ENCODE measurements around the gene LRRC56. TPM values are rescaled to one million over a fixed set of nuclear protein-coding genes. Genes with fewer than 3 reads are reported as not detected.

The LRRC56 gene
- total and polyA plus RNA-seq, 9 of the 15 experiments (the other 6 are each of a cell fraction or from before 2014, with no cell fraction given), result 0.03 to 4.5 (median 1.0) TPM; not detected in 1

DNA sequence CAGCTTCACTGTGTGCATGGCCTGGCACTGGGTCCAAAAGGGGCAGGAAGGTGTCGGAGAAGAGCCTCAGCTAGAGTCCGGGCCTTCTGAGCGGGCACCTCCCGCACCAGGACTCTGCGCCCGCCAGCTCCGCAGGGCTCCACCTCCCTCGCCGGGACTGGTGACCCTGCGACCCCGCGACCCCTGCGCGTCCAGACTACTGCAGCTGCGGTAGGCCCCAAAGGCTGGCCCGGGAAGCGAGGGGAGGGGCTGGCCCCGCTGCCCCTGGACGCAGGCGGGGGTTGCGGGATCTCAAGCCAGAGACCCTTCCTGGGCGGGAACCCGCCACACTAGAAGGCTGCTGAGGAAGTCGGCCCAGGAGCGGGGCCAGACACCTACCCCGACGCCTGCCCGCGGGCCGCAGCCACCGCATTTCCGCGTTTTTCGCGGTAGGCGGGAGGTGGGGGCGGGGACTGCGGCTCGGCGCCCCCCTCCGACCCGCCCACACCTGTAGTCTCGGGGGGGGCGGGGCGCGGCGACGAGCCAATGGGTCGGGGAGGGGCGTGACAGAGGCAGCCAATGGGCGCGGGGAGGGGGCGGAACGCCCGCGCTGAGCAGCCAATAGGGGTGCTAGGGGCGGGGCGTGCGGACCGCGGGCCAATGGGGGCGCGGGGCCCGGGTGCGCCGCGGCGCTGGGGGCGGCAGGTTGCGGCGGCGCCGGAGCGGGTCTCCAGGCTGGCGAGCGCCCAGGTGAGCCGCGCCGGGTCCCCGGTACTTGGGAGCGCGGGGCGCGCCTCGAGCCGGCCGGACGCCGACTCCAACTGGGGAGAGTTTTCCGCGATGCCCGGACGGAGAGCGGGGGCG is 23.2 kb downstream of the LRRC56 start, which contains the start of the genes LMNTD2 and RASSF7 (continued):
- no peak for TF ChIP-seq EZH2 (IDR thresholded peaks at IDR 0.05; ENCODE audit: borderline replicate concordance, low read depth, low read length)
- TF ChIP-seq HCFC1 (IDR thresholded peaks at IDR 0.05; ENCODE audit: low read depth, low read length), result 0 out of 2 replicates have a peak, but pooled peaks have one; percentile 24
- TF ChIP-seq NR4A1 (CRISPR knock-in tag; IDR thresholded peaks at IDR 0.05), result peak; percentile 52; the same call in 1 of the 2 replicates
- no peak for TF ChIP-seq NR4A1 (tag; IDR thresholded peaks at IDR 0.05)
- 0 out of 2 replicates have a peak, but pooled peaks have one; percentile 24 for TF ChIP-seq GABPB1 (CRISPR knock-in tag; IDR thresholded peaks at IDR 0.05)
- TF ChIP-seq CBX1 (IDR thresholded peaks at IDR 0.05; ENCODE audit: low read depth), result peak; percentile 30
- TF ChIP-seq ZNF699 (CRISPR knock-in tag; IDR thresholded peaks at IDR 0.05; ENCODE audit: insufficient replicate concordance), result no peak
- no peak for TF ChIP-seq OTX1 (CRISPR knock-in tag; IDR thresholded peaks at IDR 0.05)
- TF ChIP-seq ZEB2 (IDR thresholded peaks at IDR 0.05), result no peak; the same call in 1 of the 2 replicates
- TF ChIP-seq TRIM24 (IDR thresholded peaks at IDR 0.05), result no peak; a peak in 1 of 4 replicates
- TF ChIP-seq ZNF324 (CRISPR knock-in tag; IDR thresholded peaks at IDR 0.05), result no peak
- no peak for TF ChIP-seq ZBTB40 (IDR thresholded peaks at IDR 0.05)
- no peak for TF ChIP-seq ZBTB40 (CRISPR knock-in tag; IDR thresholded peaks at IDR 0.05)
- TF ChIP-seq, protein P1, sequence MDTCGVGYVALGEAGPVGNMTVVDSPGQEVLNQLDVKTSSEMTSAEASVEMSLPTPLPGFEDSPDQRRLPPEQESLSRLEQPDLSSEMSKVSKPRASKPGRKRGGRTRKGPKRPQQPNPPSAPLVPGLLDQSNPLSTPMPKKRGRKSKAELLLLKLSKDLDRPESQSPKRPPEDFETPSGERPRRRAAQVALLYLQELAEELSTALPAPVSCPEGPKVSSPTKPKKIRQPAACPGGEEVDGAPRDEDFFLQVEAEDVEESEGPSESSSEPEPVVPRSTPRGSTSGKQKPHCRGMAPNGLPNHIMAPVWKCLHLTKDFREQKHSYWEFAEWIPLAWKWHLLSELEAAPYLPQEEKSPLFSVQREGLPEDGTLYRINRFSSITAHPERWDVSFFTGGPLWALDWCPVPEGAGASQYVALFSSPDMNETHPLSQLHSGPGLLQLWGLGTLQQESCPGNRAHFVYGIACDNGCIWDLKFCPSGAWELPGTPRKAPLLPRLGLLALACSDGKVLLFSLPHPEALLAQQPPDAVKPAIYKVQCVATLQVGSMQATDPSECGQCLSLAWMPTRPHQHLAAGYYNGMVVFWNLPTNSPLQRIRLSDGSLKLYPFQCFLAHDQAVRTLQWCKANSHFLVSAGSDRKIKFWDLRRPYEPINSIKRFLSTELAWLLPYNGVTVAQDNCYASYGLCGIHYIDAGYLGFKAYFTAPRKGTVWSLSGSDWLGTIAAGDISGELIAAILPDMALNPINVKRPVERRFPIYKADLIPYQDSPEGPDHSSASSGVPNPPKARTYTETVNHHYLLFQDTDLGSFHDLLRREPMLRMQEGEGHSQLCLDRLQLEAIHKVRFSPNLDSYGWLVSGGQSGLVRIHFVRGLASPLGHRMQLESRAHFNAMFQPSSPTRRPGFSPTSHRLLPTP (IDR thresholded peaks at IDR 0.05; ENCODE audit: borderline replicate concordance, extremely low read depth, insufficient read length), result no peak
- TF ChIP-seq STAG1 (CRISPR knock-in tag; IDR thresholded peaks at IDR 0.05; ENCODE audit: borderline replicate concordance), result 0 out of 2 replicates have a peak, but pooled peaks have one; percentile 19
- no peak for TF ChIP-seq CBX5 (IDR thresholded peaks at IDR 0.05; ENCODE audit: borderline replicate concordance, low read depth)
- no peak for TF ChIP-seq FOXK2 (conservative IDR thresholded peaks at IDR 0.05 in 1 of 2, IDR thresholded peaks at IDR 0.05 in 1 of 2; ENCODE audit: low read depth in 2 of 2)
